GM12878 (cell line): ENCODE measurements around the gene RNF41. TPM values are rescaled to one million over a fixed set of nuclear protein-coding genes. Genes with fewer than 3 reads are reported as not detected.

ENCODE experiments used
- ATAC-seq: fragments of 200-7000 bp; cut with Tn5 transposase; 3 replicates; pipeline ENCODE4 v1.9.1; 2020; ENCODE audit warnings: mild to moderate bottlenecking, moderate library complexity
- BruUV-seq: library from RNA; stranded (reverse); fragments of 400-500 nt; replicated peaks from 2 replicates; lab custom pipeline; 2021; lab: Mats Ljungman, UMichigan
- CTCF ChIA-PET: fragments of 300-600 bp; sonication (Branson Sonifier 250); formaldehyde crosslinking; extraction: SDS; loops from one replicate; lab custom pipeline; 2021; ENCODE audit warnings: inconsistent platforms; lab: Yijun Ruan, JAX
- POLR2A ChIA-PET: fragments of 350-600 bp; formaldehyde crosslinking; extraction: SDS; loops from one replicate; lab custom pipeline; 2021; ENCODE audit warnings: inconsistent platforms; lab: Charles Lee
- RAD21 ChIA-PET: fragments of 300-600 bp; sonication (Branson Sonifier 250); formaldehyde crosslinking; loops from one replicate; lab custom pipeline; 2023; ENCODE audit warnings: antibody characterized with exemption; ENCODE audit not compliant: unreplicated experiment; lab: Charles Lee
- SMC1A ChIA-PET: fragments of 300-600 bp; sonication (Branson Sonifier 250); formaldehyde crosslinking; loops from one replicate; lab custom pipeline; 2023; ENCODE audit not compliant: unreplicated experiment, uncharacterized antibody; lab: Charles Lee
- DNase-seq: peaks from one replicate; pipeline ENCODE4 v3.0.0-alpha.2; 2011; ENCODE audit warnings: low read depth, low spot score
- FAIRE-seq: peaks from 3 replicates; lab custom pipeline; 2011; peaks lifted over from hg19 to GRCh38; lab: Jason Lieb, UNC
- H2AFZ ChIP-seq: 2 replicates; pipeline ENCODE4 v1.6.0; 2011; ENCODE audit warnings: low read depth, low read length, control low read depth; ENCODE audit not compliant: control insufficient read depth
- H3K27ac ChIP-seq: 2 replicates; pipeline ENCODE4 v1.5.1; 2011; ENCODE audit warnings: control low read depth; ENCODE audit not compliant: control insufficient read depth, insufficient read depth
- H3K27me3 ChIP-seq, 2 experiments: replicated peaks in 1 of 2; 2 replicates each; pipeline versions ENCODE4 v1.6.0 to v1.6.1; 2011; ENCODE audit warnings: low read length in 1 of 2; ENCODE audit not compliant: control insufficient read depth in 2 of 2, insufficient read depth in 2 of 2
- H3K36me3 ChIP-seq, 2 experiments: 2 replicates each; pipeline ENCODE4 v1.5.1; 2011; ENCODE audit warnings: low read length in 1 of 2; ENCODE audit not compliant: control insufficient read depth in 2 of 2, insufficient read depth in 2 of 2
- H3K4me1 ChIP-seq: 2 replicates; pipeline ENCODE4 v1.6.1; 2011; ENCODE audit warnings: mild to moderate bottlenecking, low read length, moderate library complexity, mixed read lengths; ENCODE audit not compliant: control insufficient read depth, insufficient read depth
- H3K4me2 ChIP-seq: 2 replicates; pipeline ENCODE4 v1.6.0; 2011; ENCODE audit warnings: control low read depth; ENCODE audit not compliant: control insufficient read depth, insufficient read depth
- H3K4me3 ChIP-seq: fragments of 200-600 bp; sonication (generic); 2 replicates; pipeline ENCODE4 v1.5.1; 2016
- H3K79me2 ChIP-seq: 2 replicates; pipeline ENCODE4 v1.6.0; 2011; ENCODE audit warnings: low read length; ENCODE audit not compliant: control insufficient read depth, insufficient read depth
- H3K9ac ChIP-seq: 2 replicates; pipeline ENCODE4 v1.8.0; 2011; ENCODE audit warnings: low read length, control low read depth, mixed read lengths; ENCODE audit not compliant: control insufficient read depth, insufficient read depth
- H3K9me3 ChIP-seq: replicated peaks from 3 replicates; pipeline ENCODE4 v1.5.1; 2011; ENCODE audit warnings: mild to moderate bottlenecking, low read length; ENCODE audit not compliant: control insufficient read depth, insufficient read depth
- H4K20me1 ChIP-seq: 2 replicates; pipeline ENCODE4 v1.6.0; 2011; ENCODE audit not compliant: control insufficient read depth, insufficient read depth
- CEBPB ChIP-seq, 2 experiments: fragments of 150-350 bp in 1 of 2; IDR thresholded peaks; 2 replicates each; pipeline ENCODE4 v1.6.1; 2012 to 2014; ENCODE audit warnings: low read depth in 2 of 2, low read length in 2 of 2, borderline replicate concordance in 1 of 2, inconsistent platforms in 1 of 2
- IKZF1 ChIP-seq: fragments of 450-650 bp; conservative IDR thresholded peaks from 2 replicates; pipeline ENCODE4 v1.6.1; 2017; ENCODE audit warnings: antibody characterized with exemption, mild to moderate bottlenecking
- SMAD1 ChIP-seq: fragments of 450-650 bp; IDR thresholded peaks from 2 replicates; pipeline ENCODE4 v1.6.1; 2018; ENCODE audit warnings: mild to moderate bottlenecking, low read depth; ENCODE audit not compliant: partially characterized antibody
- SRF ChIP-seq, 2 experiments: IDR thresholded peaks; 2 replicates each; pipeline ENCODE4 v1.6.1; 2011; ENCODE audit warnings: low read depth in 2 of 2, low read length in 2 of 2, mild to moderate bottlenecking in 1 of 2, moderate library complexity in 1 of 2
- YBX1 ChIP-seq: fragments of 450-650 bp; IDR thresholded peaks from 2 replicates; pipeline ENCODE4 v1.6.1; 2016; ENCODE audit warnings: antibody characterized with exemption
- WGBS: methylation state at CpG from one replicate; pipeline ENCODE4 v1.1.6; 2016; ENCODE audit warnings: low lambda C conversion rate; ENCODE audit not compliant: insufficient replicate concordance, insufficient coverage; ENCODE audit errors: missing lambda C conversion rate; 5-methylcytosine and 5-hydroxymethylcytosine counted together
- in situ Hi-C: fragments of 300-500 bp; cut with MboI; formaldehyde crosslinking; loops from 9 replicates; pipeline ENCODE4 v1.14.3; 2018; ENCODE audit warnings: mixed read lengths
- intact Hi-C: fragments of 100-400 bp; cut with micrococcal nuclease; formaldehyde crosslinking; loops from one replicate; pipeline ENCODE4 v1.14.2; 2022; ENCODE audit not compliant: unreplicated experiment
- polyA plus RNA-seq, 11 experiments: library from polyadenylated mRNA; depleted of rRNA in 4 of 11; unstranded in 6 of 11; stranded (reverse) in 5 of 11; fragments of >200 nt; fragmentation: Nextera tagmentation in 4 of 11; fragmentation: Illumina TruSeq in 1 of 11; extraction: Ambion mirVana in 4 of 11; extraction: Trizol in 1 of 11; gene quantifications; 1 replicate in 1 of 11; 2 replicates in 10 of 11; pipeline versions ENCODE4 v1.2.1 to v1.2.3, GENCODE V29; 2011 to 2016; ENCODE audit warnings: inconsistent platforms in 2 of 11, missing spikeins in 2 of 11, low read depth in 1 of 11
- total RNA-seq, 4 experiments: library from RNA; depleted of rRNA in 3 of 4; stranded (reverse); fragments of >200 nt in 3 of 4; fragmentation: Illumina TruSeq in 1 of 4; extraction: Trizol in 1 of 4; gene quantifications; 2 replicates each; pipeline versions ENCODE4 v1.2.1 to v1.2.3, GENCODE V29; 2013 to 2021
- TF ChIP-seq, protein P1 (sequence below): fragments of 450-650 bp; IDR thresholded peaks from 2 replicates; pipeline ENCODE4 v1.6.1; 2018; ENCODE audit warnings: borderline replicate concordance, mild to moderate bottlenecking; ENCODE audit not compliant: partially characterized antibody
- TF ChIP-seq, protein P2 (sequence below): IDR thresholded peaks from 2 replicates; pipeline ENCODE4 v1.6.1; 2012; ENCODE audit warnings: improper control_type of control experiment, low read depth, low read length; ENCODE audit not compliant: insufficient replicate concordance
- TF ChIP-seq, protein P3 (sequence below): fragments of 450-650 bp; IDR thresholded peaks from 2 replicates; pipeline ENCODE4 v1.6.1; 2018; ENCODE audit warnings: mild to moderate bottlenecking, low read depth, moderate library complexity; ENCODE audit not compliant: partially characterized antibody
- TF ChIP-seq, protein P4 (sequence below): IDR thresholded peaks from 2 replicates; pipeline ENCODE4 v1.6.1; 2012; ENCODE audit warnings: low read depth, low read length, improper control_type of control experiment
- TF ChIP-seq, protein P5 (sequence below), 3 experiments: IDR thresholded peaks in 2 of 3; conservative IDR thresholded peaks in 1 of 3; 2 replicates each; pipeline ENCODE4 v1.5.1; 2011; ENCODE audit warnings: low read depth in 3 of 3, low read length in 3 of 3, mild to moderate bottlenecking in 3 of 3, control low read depth in 2 of 3, moderate library complexity in 2 of 3, inconsistent platforms in 1 of 3, mixed read lengths in 1 of 3; ENCODE audit not compliant: control insufficient read depth in 2 of 3, insufficient read depth in 1 of 3; ENCODE audit errors: extremely low read depth in 1 of 3

The RNF41 gene
- total and polyA plus RNA-seq, 10 of the 15 experiments (the other 5 are each of a cell fraction or from before 2014, with no cell fraction given), result 11.1 to 47.8 (median 30.6) TPM

DNA sequence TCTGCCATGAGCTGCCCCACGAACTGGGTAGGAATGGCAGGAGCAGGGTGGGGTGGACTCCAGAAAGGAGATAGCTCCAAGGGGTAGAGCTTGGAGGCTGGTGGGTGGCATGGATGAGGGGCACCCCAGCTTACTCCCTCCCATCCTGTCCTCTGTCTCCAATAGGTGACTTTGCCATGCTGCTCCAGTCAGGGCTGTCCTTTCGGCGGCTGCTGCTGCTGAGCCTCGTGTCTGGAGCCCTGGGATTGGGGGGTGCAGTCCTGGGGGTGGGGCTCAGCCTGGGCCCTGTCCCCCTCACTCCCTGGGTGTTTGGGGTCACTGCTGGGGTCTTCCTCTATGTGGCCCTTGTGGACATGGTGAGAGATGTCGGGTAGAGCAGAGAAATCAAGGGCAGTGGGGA lies 15.3 kb upstream of the RNF41 start:
- DNase-seq (no peak), FAIRE-seq (no peak), ATAC-seq (no peak)
- no TSS peak for BruUV-seq
- SMC1A ChIA-PET, result interaction anchor here (1.1 kb wide), 1 partner anchor 30 kb away, joined by 3 read pairs; no protein-coding TSS in a partner anchor
- H2AFZ ChIP-seq, result no peak overlapping the region
- no peak overlapping the region for H3K9ac ChIP-seq
- H3K27me3 ChIP-seq, result no peaks in the 10 kb centered on the region
- CTCF ChIA-PET, result interaction anchor here (1.0 kb wide), 1 partner anchor 31 kb away, joined by 3 read pairs; no protein-coding TSS in a partner anchor
- no peak overlapping the region for H3K4me3 ChIP-seq
- POLR2A ChIA-PET, result no interaction called here
- no peaks in the 10 kb centered on the region for H3K9me3 ChIP-seq
- in situ Hi-C loops (no loop called here), intact Hi-C loops (no loop called here)
- H3K4me2 ChIP-seq, result no peak overlapping the region
- no peaks in the 10 kb centered on the region for H3K79me2 ChIP-seq
- no peaks in the 10 kb centered on the region; the same call in 1 of the 2 replicates for H4K20me1 ChIP-seq
- H3K27ac ChIP-seq, result no peak overlapping the region
- H3K4me1 ChIP-seq, result no peaks in the 10 kb centered on the region
- H3K36me3 ChIP-seq, result no peaks in the 10 kb centered on the region; a peak in 1 of 4 replicates
- RAD21 ChIA-PET, result no interaction called here
- WGBS, result 87% methylated on average over 5 of the region's 5 CpGs
- TF ChIP-seq CEBPB (IDR thresholded peaks at IDR 0.05; ENCODE audit: borderline replicate concordance in 1 of 2, low read depth in 2 of 2, low read length in 2 of 2), result no peak
- TF ChIP-seq, protein P1, sequence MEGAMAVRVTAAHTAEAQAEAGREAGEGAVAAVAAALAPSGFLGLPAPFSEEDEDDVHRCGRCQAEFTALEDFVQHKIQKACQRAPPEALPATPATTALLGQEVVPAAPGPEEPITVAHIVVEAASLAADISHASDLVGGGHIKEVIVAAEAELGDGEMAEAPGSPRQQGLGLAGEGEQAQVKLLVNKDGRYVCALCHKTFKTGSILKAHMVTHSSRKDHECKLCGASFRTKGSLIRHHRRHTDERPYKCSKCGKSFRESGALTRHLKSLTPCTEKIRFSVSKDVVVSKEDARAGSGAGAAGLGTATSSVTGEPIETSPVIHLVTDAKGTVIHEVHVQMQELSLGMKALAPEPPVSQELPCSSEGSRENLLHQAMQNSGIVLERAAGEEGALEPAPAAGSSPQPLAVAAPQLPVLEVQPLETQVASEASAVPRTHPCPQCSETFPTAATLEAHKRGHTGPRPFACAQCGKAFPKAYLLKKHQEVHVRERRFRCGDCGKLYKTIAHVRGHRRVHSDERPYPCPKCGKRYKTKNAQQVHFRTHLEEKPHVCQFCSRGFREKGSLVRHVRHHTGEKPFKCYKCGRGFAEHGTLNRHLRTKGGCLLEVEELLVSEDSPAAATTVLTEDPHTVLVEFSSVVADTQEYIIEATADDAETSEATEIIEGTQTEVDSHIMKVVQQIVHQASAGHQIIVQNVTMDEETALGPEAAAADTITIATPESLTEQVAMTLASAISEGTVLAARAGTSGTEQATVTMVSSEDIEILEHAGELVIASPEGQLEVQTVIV, result no peak
- TF ChIP-seq IKZF1, result no peak
- no peak for TF ChIP-seq YBX1
- TF ChIP-seq, protein P2, sequence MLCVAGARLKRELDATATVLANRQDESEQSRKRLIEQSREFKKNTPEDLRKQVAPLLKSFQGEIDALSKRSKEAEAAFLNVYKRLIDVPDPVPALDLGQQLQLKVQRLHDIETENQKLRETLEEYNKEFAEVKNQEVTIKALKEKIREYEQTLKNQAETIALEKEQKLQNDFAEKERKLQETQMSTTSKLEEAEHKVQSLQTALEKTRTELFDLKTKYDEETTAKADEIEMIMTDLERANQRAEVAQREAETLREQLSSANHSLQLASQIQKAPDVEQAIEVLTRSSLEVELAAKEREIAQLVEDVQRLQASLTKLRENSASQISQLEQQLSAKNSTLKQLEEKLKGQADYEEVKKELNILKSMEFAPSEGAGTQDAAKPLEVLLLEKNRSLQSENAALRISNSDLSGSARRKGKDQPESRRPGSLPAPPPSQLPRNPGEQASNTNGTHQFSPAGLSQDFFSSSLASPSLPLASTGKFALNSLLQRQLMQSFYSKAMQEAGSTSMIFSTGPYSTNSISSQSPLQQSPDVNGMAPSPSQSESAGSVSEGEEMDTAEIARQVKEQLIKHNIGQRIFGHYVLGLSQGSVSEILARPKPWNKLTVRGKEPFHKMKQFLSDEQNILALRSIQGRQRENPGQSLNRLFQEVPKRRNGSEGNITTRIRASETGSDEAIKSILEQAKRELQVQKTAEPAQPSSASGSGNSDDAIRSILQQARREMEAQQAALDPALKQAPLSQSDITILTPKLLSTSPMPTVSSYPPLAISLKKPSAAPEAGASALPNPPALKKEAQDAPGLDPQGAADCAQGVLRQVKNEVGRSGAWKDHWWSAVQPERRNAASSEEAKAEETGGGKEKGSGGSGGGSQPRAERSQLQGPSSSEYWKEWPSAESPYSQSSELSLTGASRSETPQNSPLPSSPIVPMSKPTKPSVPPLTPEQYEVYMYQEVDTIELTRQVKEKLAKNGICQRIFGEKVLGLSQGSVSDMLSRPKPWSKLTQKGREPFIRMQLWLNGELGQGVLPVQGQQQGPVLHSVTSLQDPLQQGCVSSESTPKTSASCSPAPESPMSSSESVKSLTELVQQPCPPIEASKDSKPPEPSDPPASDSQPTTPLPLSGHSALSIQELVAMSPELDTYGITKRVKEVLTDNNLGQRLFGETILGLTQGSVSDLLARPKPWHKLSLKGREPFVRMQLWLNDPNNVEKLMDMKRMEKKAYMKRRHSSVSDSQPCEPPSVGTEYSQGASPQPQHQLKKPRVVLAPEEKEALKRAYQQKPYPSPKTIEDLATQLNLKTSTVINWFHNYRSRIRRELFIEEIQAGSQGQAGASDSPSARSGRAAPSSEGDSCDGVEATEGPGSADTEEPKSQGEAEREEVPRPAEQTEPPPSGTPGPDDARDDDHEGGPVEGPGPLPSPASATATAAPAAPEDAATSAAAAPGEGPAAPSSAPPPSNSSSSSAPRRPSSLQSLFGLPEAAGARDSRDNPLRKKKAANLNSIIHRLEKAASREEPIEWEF, result no peak
- TF ChIP-seq, protein P3, sequence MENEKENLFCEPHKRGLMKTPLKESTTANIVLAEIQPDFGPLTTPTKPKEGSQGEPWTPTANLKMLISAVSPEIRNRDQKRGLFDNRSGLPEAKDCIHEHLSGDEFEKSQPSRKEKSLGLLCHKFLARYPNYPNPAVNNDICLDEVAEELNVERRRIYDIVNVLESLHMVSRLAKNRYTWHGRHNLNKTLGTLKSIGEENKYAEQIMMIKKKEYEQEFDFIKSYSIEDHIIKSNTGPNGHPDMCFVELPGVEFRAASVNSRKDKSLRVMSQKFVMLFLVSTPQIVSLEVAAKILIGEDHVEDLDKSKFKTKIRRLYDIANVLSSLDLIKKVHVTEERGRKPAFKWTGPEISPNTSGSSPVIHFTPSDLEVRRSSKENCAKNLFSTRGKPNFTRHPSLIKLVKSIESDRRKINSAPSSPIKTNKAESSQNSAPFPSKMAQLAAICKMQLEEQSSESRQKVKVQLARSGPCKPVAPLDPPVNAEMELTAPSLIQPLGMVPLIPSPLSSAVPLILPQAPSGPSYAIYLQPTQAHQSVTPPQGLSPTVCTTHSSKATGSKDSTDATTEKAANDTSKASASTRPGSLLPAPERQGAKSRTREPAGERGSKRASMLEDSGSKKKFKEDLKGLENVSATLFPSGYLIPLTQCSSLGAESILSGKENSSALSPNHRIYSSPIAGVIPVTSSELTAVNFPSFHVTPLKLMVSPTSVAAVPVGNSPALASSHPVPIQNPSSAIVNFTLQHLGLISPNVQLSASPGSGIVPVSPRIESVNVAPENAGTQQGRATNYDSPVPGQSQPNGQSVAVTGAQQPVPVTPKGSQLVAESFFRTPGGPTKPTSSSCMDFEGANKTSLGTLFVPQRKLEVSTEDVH, result no peak
- TF ChIP-seq, protein P4, sequence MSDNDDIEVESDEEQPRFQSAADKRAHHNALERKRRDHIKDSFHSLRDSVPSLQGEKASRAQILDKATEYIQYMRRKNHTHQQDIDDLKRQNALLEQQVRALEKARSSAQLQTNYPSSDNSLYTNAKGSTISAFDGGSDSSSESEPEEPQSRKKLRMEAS, result no peak
- no peak for TF ChIP-seq SRF (IDR thresholded peaks at IDR 0.05; ENCODE audit: low read depth in 2 of 2, low read length in 2 of 2)
- no peak for TF ChIP-seq SMAD1
- TF ChIP-seq, protein P5, sequence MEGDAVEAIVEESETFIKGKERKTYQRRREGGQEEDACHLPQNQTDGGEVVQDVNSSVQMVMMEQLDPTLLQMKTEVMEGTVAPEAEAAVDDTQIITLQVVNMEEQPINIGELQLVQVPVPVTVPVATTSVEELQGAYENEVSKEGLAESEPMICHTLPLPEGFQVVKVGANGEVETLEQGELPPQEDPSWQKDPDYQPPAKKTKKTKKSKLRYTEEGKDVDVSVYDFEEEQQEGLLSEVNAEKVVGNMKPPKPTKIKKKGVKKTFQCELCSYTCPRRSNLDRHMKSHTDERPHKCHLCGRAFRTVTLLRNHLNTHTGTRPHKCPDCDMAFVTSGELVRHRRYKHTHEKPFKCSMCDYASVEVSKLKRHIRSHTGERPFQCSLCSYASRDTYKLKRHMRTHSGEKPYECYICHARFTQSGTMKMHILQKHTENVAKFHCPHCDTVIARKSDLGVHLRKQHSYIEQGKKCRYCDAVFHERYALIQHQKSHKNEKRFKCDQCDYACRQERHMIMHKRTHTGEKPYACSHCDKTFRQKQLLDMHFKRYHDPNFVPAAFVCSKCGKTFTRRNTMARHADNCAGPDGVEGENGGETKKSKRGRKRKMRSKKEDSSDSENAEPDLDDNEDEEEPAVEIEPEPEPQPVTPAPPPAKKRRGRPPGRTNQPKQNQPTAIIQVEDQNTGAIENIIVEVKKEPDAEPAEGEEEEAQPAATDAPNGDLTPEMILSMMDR (IDR thresholded peaks at IDR 0.05 in 2 of 3, conservative IDR thresholded peaks at IDR 0.05 in 1 of 3; ENCODE audit: control insufficient read depth in 2 of 3, extremely low read depth in 1 of 3, insufficient read depth in 1 of 3, low read depth in 3 of 3, low read length in 3 of 3), result no peak
